Testis (tissue), 3 donors: ENCODE results near the gene GABBR2. TPM values are rescaled to one million over a fixed set of nuclear protein-coding genes. Genes with fewer than 3 reads are reported as not detected.

ENCODE experiments used
- DNase-seq: peaks from one replicate; pipeline ENCODE4 v3.0.0-alpha.2; 2019
- H3K27ac ChIP-seq, 2 donors: fragments of 200-600 bp; sonication (generic); one replicate each; pipeline ENCODE4 v1.5.1; 2019
- H3K27me3 ChIP-seq: fragments of 200-600 bp; sonication (generic); one replicate; pipeline ENCODE4 v1.5.1; 2019
- H3K36me3 ChIP-seq: fragments of 200-600 bp; sonication (generic); one replicate; pipeline ENCODE4 v1.5.1; 2017; ENCODE audit warnings: low read depth; ENCODE audit errors: missing control alignments
- H3K4me1 ChIP-seq: fragments of 200-600 bp; sonication (generic); one replicate; pipeline ENCODE4 v1.5.1; 2019
- H3K4me3 ChIP-seq, 2 donors: fragments of 200-600 bp; sonication (generic); one replicate each; pipeline ENCODE4 v1.5.1; 2017 to 2019
- H3K9me3 ChIP-seq: fragments of 200-600 bp; sonication (generic); one replicate; pipeline ENCODE4 v1.5.1; 2017
- CTCF ChIP-seq, 3 experiments: fragments of 450-650 bp in 2 of 3; fragments of 200-600 bp in 1 of 3; sonication (generic) in 1 of 3; IDR thresholded peaks; one replicate each; pipeline ENCODE4 v1.5.1; 2016 to 2019; ENCODE audit warnings: antibody characterized with exemption in 3 of 3, mild to moderate bottlenecking in 2 of 3, moderate library complexity in 1 of 3
- POLR2A ChIP-seq: fragments of 450-650 bp; IDR thresholded peaks from one replicate; pipeline ENCODE4 v1.6.1; 2017; ENCODE audit warnings: antibody characterized with exemption, mild to moderate bottlenecking, moderate library complexity
- WGBS, 2 donors: methylation state at CpG; one replicate each; pipeline ENCODE4 v1.1.5; 2018; 5-methylcytosine and 5-hydroxymethylcytosine counted together
- intact Hi-C: fragments of 100-400 bp; cut with DNase I; formaldehyde crosslinking; loops from one replicate; pipeline ENCODE4 v1.15.1; 2023; ENCODE audit warnings: low total_unique reads
- polyA plus RNA-seq: library from polyadenylated mRNA; stranded (reverse); fragments of 350-450 nt; fragmentation: Illumina TruSeq; extraction: RNeasy Lipid Tissue Mini Kit (QIAGEN cat#74804); gene quantifications from one replicate; pipeline ENCODE4 v1.2.3, GENCODE V29; 2014; ENCODE audit warnings: low read depth, low replicate concordance; ENCODE audit not compliant: insufficient read depth
- total RNA-seq, 2 donors: library from RNA; depleted of rRNA; stranded (reverse); fragments of >200 nt; gene quantifications; one replicate each; pipeline ENCODE4 v1.2.3, GENCODE V29; 2016

GABBR2 gene
- total and polyA plus RNA-seq, 3 donors from 2014 or later = 3.0 to 8.1 (median 6.9) TPM

GRCh38 chr9:98619788-98620187 is 88.9 kb downstream of the GABBR2 start:
- Histone ChIP-seq H3K4me1 (no peaks in the 10 kb centered on the region), H3K36me3 (no peaks in the 10 kb centered on the region), H3K9me3 (no peaks in the 10 kb centered on the region), H3K27me3 (no peaks in the 10 kb centered on the region), H3K4me3 (no peak overlapping the region), H3K27ac (no peak overlapping the region)
- intact Hi-C loops = no loop called here
- TF ChIP-seq POLR2A (no peak), CTCF (IDR thresholded peaks at IDR 0.05) (no peak)
- WGBS, 2 donors = 81 to 87% methylated on average over 3 of the region's 3 CpGs
- no peak for DNase-seq

GRCh38 chr9:98615633-98616032 is 93.1 kb downstream of the GABBR2 start:
- Histone ChIP-seq H3K4me3 (no peak overlapping the region), H3K4me1 (no peaks in the 10 kb centered on the region), H3K9me3 (no peaks in the 10 kb centered on the region), H3K36me3 (no peaks in the 10 kb centered on the region), H3K27ac (no peak overlapping the region), H3K27me3 (no peaks in the 10 kb centered on the region)
- no peak for TF ChIP-seq POLR2A
- TF ChIP-seq CTCF (IDR thresholded peaks at IDR 0.05) = no peak
- intact Hi-C loops = no loop called here
- no peak for DNase-seq
- WGBS, 2 donors = 82 to 92% methylated on average over 2 of the region's 2 CpGs

- Histone ChIP-seq H3K9me3 (no peaks in the 10 kb centered on the region), H3K27me3 (no peaks in the 10 kb centered on the region), H3K27ac (no peak overlapping the region), H3K36me3 (no peaks in the 10 kb centered on the region), H3K4me1 (no peaks in the 10 kb centered on the region), H3K4me3 (no peak overlapping the region)
- no peak for TF ChIP-seq CTCF (IDR thresholded peaks at IDR 0.05)
- TF ChIP-seq POLR2A = no peak
- WGBS, 2 donors = 77 to 93% methylated on average over 2 of the region's 2 CpGs
- DNase-seq = no peak
- intact Hi-C loops = no loop called here
These were observed 93.8 kb downstream of the GABBR2 start for GRCh38 chr9:98614941-98615340.

- intact Hi-C loops = no loop called here
- no peaks in the 10 kb centered on the region for H3K4me1 ChIP-seq
- no peaks in the 10 kb centered on the region for H3K36me3 ChIP-seq
- WGBS, 2 donors = 39 to 57% methylated on average over 6 of the region's 6 CpGs
- H3K27ac ChIP-seq = no peak overlapping the region
- no peaks in the 10 kb centered on the region for H3K27me3 ChIP-seq
- no peak for TF ChIP-seq POLR2A
- TF ChIP-seq CTCF (IDR thresholded peaks at IDR 0.05) = no peak
- no peak overlapping the region for H3K4me3 ChIP-seq
- no peaks in the 10 kb centered on the region for H3K9me3 ChIP-seq
- DNase-seq = no peak
These were observed 96.5 kb downstream of the GABBR2 start for GRCh38 chr9:98612061-98612752.

GRCh38 chr9:98611319-98611718 is 97.4 kb downstream of the GABBR2 start:
- no peak for DNase-seq
- no peaks in the 10 kb centered on the region for H3K36me3 ChIP-seq
- TF ChIP-seq CTCF (IDR thresholded peaks at IDR 0.05) = no peak
- no peak for TF ChIP-seq POLR2A
- 90 to 97% methylated on average over 2 of the region's 2 CpGs for WGBS, 2 donors
- intact Hi-C loops = no loop called here
- H3K9me3 ChIP-seq = no peaks in the 10 kb centered on the region
- H3K27ac ChIP-seq = no peak overlapping the region
- H3K4me3 ChIP-seq = no peak overlapping the region
- H3K27me3 ChIP-seq = no peaks in the 10 kb centered on the region
- no peaks in the 10 kb centered on the region for H3K4me1 ChIP-seq
